ENCODE measurements around the gene LRRC8D. TPM values are rescaled to one million over a fixed set of nuclear protein-coding genes. Genes with fewer than 3 reads are reported as not detected.

The LRRC8D gene
- polyA plus RNA-seq, 6 donors from 2014 or later, result 27.1 to 51.3 (median 39.0) TPM

GRCh38 chr1:89812992-89813391 lies 7.8 kb upstream of the LRRC8D start:
- Mint-ChIP-seq H3K36me3 (no peaks in the 10 kb centered on the region), H3K27me3 (no peaks in the 10 kb centered on the region), H3K27ac (peak overlapping the region in 1 of 6 donors; percentile 28), H3K9me3 (peaks cover 0 to 3% (median 0%) of the 10 kb centered on the region in 7 donors), H3K4me3 (no peak overlapping the region), H3K4me1 (peaks cover 19 to 22% (median 21%) of the 10 kb centered on the region in 3 donors)
- ATAC-seq (ENCODE audit: low read depth in 2 of 2), result no peak
- no peak for DNase-seq

GRCh38 chr1:89815040-89815439 lies 5.8 kb upstream of the LRRC8D start:
- Mint-ChIP-seq H3K4me3 (peak overlapping the region in 5 of 8 donors; percentile 1 to 37 (median 10)), H3K9me3 (peaks cover 0 to 3% (median 0%) of the 10 kb centered on the region in 7 donors)
- DNase-seq, result no peak

GRCh38 chr1:89815611-89816010 lies 5.2 kb upstream of the LRRC8D start:
- peak overlapping the region in 5 of 6 donors; percentile 48 to 77 (median 61) for H3K27ac Mint-ChIP-seq
- ATAC-seq (ENCODE audit: low read depth in 2 of 2), result peak; percentile 69 to 82
- H3K9me3 Mint-ChIP-seq, result peaks cover 0 to 3% (median 0%) of the 10 kb centered on the region in 7 donors
- no peaks in the 10 kb centered on the region for H3K36me3 Mint-ChIP-seq
- H3K27me3 Mint-ChIP-seq, result no peaks in the 10 kb centered on the region
- DNase-seq, result peak; percentile 46
- H3K4me3 Mint-ChIP-seq, result peak overlapping the region in 7 of 8 donors; percentile 6 to 76 (median 59)
- H3K4me1 Mint-ChIP-seq, result peaks cover 35 to 39% (median 38%) of the 10 kb centered on the region in 3 donors

More at GRCh38 chr1:89815040-89815439, 5.8 kb upstream of the LRRC8D start:
- no peak for ATAC-seq (ENCODE audit: low read depth in 2 of 2)
- Mint-ChIP-seq H3K27ac (peak overlapping the region in 3 of 6 donors; percentile 57 to 68 (median 63)), H3K36me3 (no peaks in the 10 kb centered on the region), H3K27me3 (no peaks in the 10 kb centered on the region), H3K4me1 (peaks cover 29 to 33% (median 32%) of the 10 kb centered on the region in 3 donors)

- no peak for DNase-seq
- H3K4me1 Mint-ChIP-seq, result peaks cover 35 to 40% (median 39%) of the 10 kb centered on the region in 3 donors
- no peaks in the 10 kb centered on the region for H3K27me3 Mint-ChIP-seq
- peaks cover 0 to 3% (median 0%) of the 10 kb centered on the region in 7 donors for H3K9me3 Mint-ChIP-seq
- H3K36me3 Mint-ChIP-seq, result no peaks in the 10 kb centered on the region
- peak overlapping the region in 2 of 8 donors; percentile 22 to 45 for H3K4me3 Mint-ChIP-seq
- H3K27ac Mint-ChIP-seq, result peak overlapping the region in 1 of 6 donors; percentile 77
- no peak for ATAC-seq (ENCODE audit: low read depth in 2 of 2)
Measured at GRCh38 chr1:89816366-89816765, 4.5 kb upstream of the LRRC8D start.

- Mint-ChIP-seq H3K4me3 (peak overlapping the region; percentile 87 to 97 (median 94)), H3K36me3 (no peaks in the 10 kb centered on the region), H3K27ac (peak overlapping the region; percentile 91 to 97 (median 93)), H3K27me3 (no peaks in the 10 kb centered on the region), H3K9me3 (no peaks in the 10 kb centered on the region), H3K4me1 (peaks cover 34 to 64% (median 41%) of the 10 kb centered on the region in 3 donors)
- ATAC-seq (ENCODE audit: low read depth in 2 of 2) (peak; percentile 64 to 65), DNase-seq (peak; percentile 80)
Measured at GRCh38 chr1:89821322-89822108, 683 bp downstream of the LRRC8D start.

- Mint-ChIP-seq H3K27me3 (no peaks in the 10 kb centered on the region), H3K4me3 (peak overlapping the region; percentile 87 to 97 (median 94)), H3K27ac (peak overlapping the region; percentile 91 to 97 (median 93)), H3K4me1 (peaks cover 34 to 64% (median 41%) of the 10 kb centered on the region in 3 donors), H3K9me3 (no peaks in the 10 kb centered on the region), H3K36me3 (no peaks in the 10 kb centered on the region)
- peak in 1 of 2 donors; percentile 5 for ATAC-seq (ENCODE audit: low read depth in 2 of 2)
- DNase-seq, result peak; percentile 6
Measured at GRCh38 chr1:89822109-89822962, 1.5 kb downstream of the LRRC8D start.

GRCh38 chr1:89822999-89823628 lies 2.3 kb downstream of the LRRC8D start:
- ATAC-seq (ENCODE audit: low read depth in 2 of 2) (no peak), DNase-seq (no peak)
- H3K4me3 Mint-ChIP-seq, result peak overlapping the region in 4 of 8 donors; percentile 52 to 97 (median 90)
- no peaks in the 10 kb centered on the region for H3K9me3 Mint-ChIP-seq
- no peaks in the 10 kb centered on the region for H3K27me3 Mint-ChIP-seq
- no peaks in the 10 kb centered on the region for H3K36me3 Mint-ChIP-seq
- H3K27ac Mint-ChIP-seq, result peak overlapping the region in 4 of 6 donors; percentile 68 to 97 (median 91)
- H3K4me1 Mint-ChIP-seq, result peaks cover 34 to 66% (median 41%) of the 10 kb centered on the region in 3 donors

GRCh38 chr1:89823679-89824292 lies 3.0 kb downstream of the LRRC8D start:
- Mint-ChIP-seq H3K27ac (peak overlapping the region; percentile 1 to 97 (median 70)), H3K4me3 (peak overlapping the region in 3 of 8 donors; percentile 6 to 65 (median 17))
- no peak for DNase-seq

GRCh38 chr1:89826594-89826993 lies 5.8 kb downstream of the LRRC8D start:
- ATAC-seq (ENCODE audit: low read depth in 2 of 2), result no peak
- no peak overlapping the region for H3K27ac Mint-ChIP-seq
- H3K9me3 Mint-ChIP-seq, result no peaks in the 10 kb centered on the region
- no peak for DNase-seq
- H3K4me1 Mint-ChIP-seq, result peaks cover 23 to 56% (median 30%) of the 10 kb centered on the region in 3 donors
- H3K4me3 Mint-ChIP-seq, result no peak overlapping the region
- no peaks in the 10 kb centered on the region for H3K36me3 Mint-ChIP-seq
- no peaks in the 10 kb centered on the region for H3K27me3 Mint-ChIP-seq

More at GRCh38 chr1:89823679-89824292, 3.0 kb downstream of the LRRC8D start:
- Mint-ChIP-seq H3K36me3 (no peaks in the 10 kb centered on the region), H3K4me1 (peaks cover 34 to 70% (median 41%) of the 10 kb centered on the region in 3 donors), H3K9me3 (no peaks in the 10 kb centered on the region), H3K27me3 (no peaks in the 10 kb centered on the region)
- ATAC-seq (ENCODE audit: low read depth in 2 of 2), result no peak

GRCh38 chr1:89827330-89827729 lies 6.5 kb downstream of the LRRC8D start:
- ATAC-seq (ENCODE audit: low read depth in 2 of 2) (no peak), DNase-seq (no peak)
- H3K4me1 Mint-ChIP-seq, result peaks cover 17 to 50% (median 23%) of the 10 kb centered on the region in 3 donors
- no peak overlapping the region for H3K27ac Mint-ChIP-seq
- no peaks in the 10 kb centered on the region for H3K9me3 Mint-ChIP-seq
- no peaks in the 10 kb centered on the region for H3K27me3 Mint-ChIP-seq
- no peaks in the 10 kb centered on the region for H3K36me3 Mint-ChIP-seq
- no peak overlapping the region for H3K4me3 Mint-ChIP-seq

GRCh38 chr1:89827902-89828301 lies 7.1 kb downstream of the LRRC8D start:
- H3K4me1 Mint-ChIP-seq, result peaks cover 12 to 45% (median 20%) of the 10 kb centered on the region in 3 donors

GRCh38 chr1:89829186-89829585 lies 8.4 kb downstream of the LRRC8D start:
- H3K36me3 Mint-ChIP-seq, result no peaks in the 10 kb centered on the region
- no peaks in the 10 kb centered on the region for H3K9me3 Mint-ChIP-seq
- no peak overlapping the region for H3K4me3 Mint-ChIP-seq
- peaks cover under 1 to 33% (median 14%) of the 10 kb centered on the region in 3 donors for H3K4me1 Mint-ChIP-seq
- no peak overlapping the region for H3K27ac Mint-ChIP-seq
- ATAC-seq (ENCODE audit: low read depth in 2 of 2) (no peak), DNase-seq (no peak)
- no peaks in the 10 kb centered on the region for H3K27me3 Mint-ChIP-seq

More at GRCh38 chr1:89827902-89828301, 7.1 kb downstream of the LRRC8D start:
- no peak for ATAC-seq (ENCODE audit: low read depth in 2 of 2)
- peak overlapping the region in 2 of 6 donors; percentile 45 to 50 for H3K27ac Mint-ChIP-seq
- DNase-seq, result no peak
- no peaks in the 10 kb centered on the region for H3K27me3 Mint-ChIP-seq
- H3K36me3 Mint-ChIP-seq, result no peaks in the 10 kb centered on the region
- H3K4me3 Mint-ChIP-seq, result no peak overlapping the region
- no peaks in the 10 kb centered on the region for H3K9me3 Mint-ChIP-seq
